GM21515 (cell line): Measurements from ENCODE around the gene DMRTB1.

Experiments
- ATAC-seq: cut with Tn5 transposase; IDR thresholded peaks from one replicate; pipeline ENCODE4 v1.9.1; 2021; ENCODE audit not compliant: unreplicated experiment

Gene DMRTB1

GRCh38 chr1:53459321-53460175, at the start of gene DMRTB1:
TSS of gene DMRTB1 (plus strand) at chr1:53459399. CDS start at chr1:53459454, 55 bp downstream.
- no peak for ATAC-seq

- ATAC-seq = no peak
Measured at GRCh38 chr1:53409695-53410094, 49.5 kb upstream of the DMRTB1 start.

GRCh38 chr1:53410100-53410541, 49.1 kb upstream of the DMRTB1 start:
- no peak for ATAC-seq

- no peak for ATAC-seq
Measured at GRCh38 chr1:53410701-53411100, 48.5 kb upstream of the DMRTB1 start.

- no peak for ATAC-seq
Measured at GRCh38 chr1:53411541-53412152, 47.6 kb upstream of the DMRTB1 start.

GRCh38 chr1:53412285-53413174, 46.7 kb upstream of the DMRTB1 start:
- ATAC-seq = no peak

GRCh38 chr1:53413175-53414001, 45.8 kb upstream of the DMRTB1 start:
- ATAC-seq = no peak

GRCh38 chr1:53414632-53415031, 44.6 kb upstream of the DMRTB1 start:
- ATAC-seq = no peak

- ATAC-seq = no peak
Measured at GRCh38 chr1:53415432-53415831, 43.8 kb upstream of the DMRTB1 start.

- ATAC-seq = no peak
Measured at GRCh38 chr1:53416269-53416813, 42.9 kb upstream of the DMRTB1 start.

GRCh38 chr1:53417074-53417511, 42.1 kb upstream of the DMRTB1 start:
- ATAC-seq = no peak

- no peak for ATAC-seq
Measured at GRCh38 chr1:53419034-53419433, 40.2 kb upstream of the DMRTB1 start.

GRCh38 chr1:53420341-53420740, 38.9 kb upstream of the DMRTB1 start:
- ATAC-seq = no peak

GRCh38 chr1:53421208-53421607, 38.0 kb upstream of the DMRTB1 start:
- no peak for ATAC-seq

GRCh38 chr1:53430261-53430660, 28.9 kb upstream of the DMRTB1 start:
- no peak for ATAC-seq

GRCh38 chr1:53430779-53431178, 28.4 kb upstream of the DMRTB1 start:
- no peak for ATAC-seq

GRCh38 chr1:53431244-53431643, 28.0 kb upstream of the DMRTB1 start:
- no peak for ATAC-seq

GRCh38 chr1:53431805-53432565, 27.2 kb upstream of the DMRTB1 start:
- ATAC-seq = no peak

- ATAC-seq = no peak
Measured at GRCh38 chr1:53432611-53433010, 26.6 kb upstream of the DMRTB1 start.
